Measurements from ENCODE around the gene SETDB2. TPM values are rescaled to one million over a fixed set of nuclear protein-coding genes. Genes with fewer than 3 reads are reported as not detected.
A peak's percentile ranks its signal among the peaks of the same experiment; 100 is the strongest.

The SETDB2 gene
- total RNA-seq, 4 donors from 2014 or later: 10.0 to 13.4 (median 10.6) TPM

GRCh38 chr13:49454388-49455006 is 10.4 kb downstream of the SETDB2 start:
- peak overlapping the region in 1 of 4 donors; percentile 47 for H3K27ac ChIP-seq

GRCh38 chr13:49455007-49455398 is 10.9 kb downstream of the SETDB2 start:
- no peak for ATAC-seq
- peak overlapping the region in 1 of 4 donors; percentile 47 for H3K27ac ChIP-seq
- no peaks in the 10 kb centered on the region for H3K9me3 ChIP-seq
- H3K4me3 ChIP-seq: no peak overlapping the region
- peaks cover 0 to 23% (median 0%) of the 10 kb centered on the region in 3 donors for H3K4me1 ChIP-seq
- TF ChIP-seq POLR2A (IDR thresholded peaks at IDR 0.05): no peak
- no peak for TF ChIP-seq EP300 (IDR thresholded peaks at IDR 0.05)
- TF ChIP-seq CTCF (IDR thresholded peaks at IDR 0.05): no peak
- no peak for TF ChIP-seq POLR2AphosphoS5 (IDR thresholded peaks at IDR 0.05)
- no peaks in the 10 kb centered on the region for H3K36me3 ChIP-seq
- H3K27me3 ChIP-seq: no peaks in the 10 kb centered on the region

More at GRCh38 chr13:49454388-49455006, 10.4 kb downstream of the SETDB2 start:
- Histone ChIP-seq H3K4me1 (peaks cover 0 to 24% (median 0%) of the 10 kb centered on the region in 3 donors), H3K27me3 (no peaks in the 10 kb centered on the region), H3K4me3 (peak overlapping the region in 1 of 2 donors; percentile 5), H3K36me3 (no peaks in the 10 kb centered on the region), H3K9me3 (no peaks in the 10 kb centered on the region)
- 34 to 41% methylated on average over 4 of the region's 4 CpGs for WGBS, 2 donors (ENCODE audit: low coverage in 1 of 2)
- no peak for ATAC-seq
- no peak for TF ChIP-seq POLR2AphosphoS5 (IDR thresholded peaks at IDR 0.05)
- no peak for TF ChIP-seq EP300 (IDR thresholded peaks at IDR 0.05)
- no peak for TF ChIP-seq CTCF (IDR thresholded peaks at IDR 0.05)
- TF ChIP-seq POLR2A (IDR thresholded peaks at IDR 0.05): no peak

- Histone ChIP-seq H3K4me1 (peaks cover 0 to 19% (median 0%) of the 10 kb centered on the region in 3 donors), H3K9me3 (no peaks in the 10 kb centered on the region), H3K27ac (no peak overlapping the region), H3K4me3 (no peak overlapping the region), H3K27me3 (no peaks in the 10 kb centered on the region), H3K36me3 (peaks cover 0 to 7% of the 10 kb centered on the region in 2 donors)
- WGBS, 2 donors (ENCODE audit: low coverage in 1 of 2): 89 to 100% methylated on average over 1 of the region's 1 CpG
- no peak for TF ChIP-seq CTCF (IDR thresholded peaks at IDR 0.05)
- TF ChIP-seq POLR2AphosphoS5 (IDR thresholded peaks at IDR 0.05): no peak
- TF ChIP-seq EP300 (IDR thresholded peaks at IDR 0.05): no peak
- TF ChIP-seq POLR2A (IDR thresholded peaks at IDR 0.05): no peak
- ATAC-seq: no peak
Measured at GRCh38 chr13:49456156-49456555, 12.1 kb downstream of the SETDB2 start.

- no peak for ATAC-seq
- Histone ChIP-seq H3K4me3 (no peak overlapping the region), H3K36me3 (peaks cover 0 to 17% of the 10 kb centered on the region in 2 donors), H3K4me1 (peaks cover 0 to 19% (median 0%) of the 10 kb centered on the region in 3 donors), H3K27me3 (no peaks in the 10 kb centered on the region), H3K27ac (no peak overlapping the region), H3K9me3 (no peaks in the 10 kb centered on the region)
- WGBS, 2 donors (ENCODE audit: low coverage in 1 of 2): 25 to 76% methylated on average over 1 to 7 of the region's 7 CpGs
- TF ChIP-seq CTCF (IDR thresholded peaks at IDR 0.05) (no peak), EP300 (IDR thresholded peaks at IDR 0.05) (no peak), POLR2AphosphoS5 (IDR thresholded peaks at IDR 0.05) (no peak)
Measured at GRCh38 chr13:49457221-49457620, 13.1 kb downstream of the SETDB2 start.

GRCh38 chr13:49459580-49459979 is 15.5 kb downstream of the SETDB2 start:
- Histone ChIP-seq H3K9me3 (peaks cover 0 to 7% (median 0%) of the 10 kb centered on the region in 3 donors), H3K27me3 (no peaks in the 10 kb centered on the region), H3K4me3 (no peak overlapping the region), H3K36me3 (peaks cover 0 to 41% of the 10 kb centered on the region in 2 donors), H3K27ac (no peak overlapping the region), H3K4me1 (peaks cover 0 to 10% (median 0%) of the 10 kb centered on the region in 3 donors)
- TF ChIP-seq EP300 (IDR thresholded peaks at IDR 0.05): no peak
- TF ChIP-seq CTCF (IDR thresholded peaks at IDR 0.05): no peak
- TF ChIP-seq POLR2A (IDR thresholded peaks at IDR 0.05): no peak
- TF ChIP-seq POLR2AphosphoS5 (IDR thresholded peaks at IDR 0.05): no peak
- ATAC-seq: no peak
- 75 to 91% methylated on average over 1 of the region's 1 CpG for WGBS, 2 donors (ENCODE audit: low coverage in 1 of 2)
